Measurements from ENCODE around the gene AKAP13. TPM values are rescaled to one million over a fixed set of nuclear protein-coding genes. Genes with fewer than 3 reads are reported as not detected.
"Not testable (repeated sequence)": the region's sequence is repeated elsewhere in the genome, so short reads cannot be mapped to it uniquely, and the experiment has no call there.

AKAP13 gene, protein sequence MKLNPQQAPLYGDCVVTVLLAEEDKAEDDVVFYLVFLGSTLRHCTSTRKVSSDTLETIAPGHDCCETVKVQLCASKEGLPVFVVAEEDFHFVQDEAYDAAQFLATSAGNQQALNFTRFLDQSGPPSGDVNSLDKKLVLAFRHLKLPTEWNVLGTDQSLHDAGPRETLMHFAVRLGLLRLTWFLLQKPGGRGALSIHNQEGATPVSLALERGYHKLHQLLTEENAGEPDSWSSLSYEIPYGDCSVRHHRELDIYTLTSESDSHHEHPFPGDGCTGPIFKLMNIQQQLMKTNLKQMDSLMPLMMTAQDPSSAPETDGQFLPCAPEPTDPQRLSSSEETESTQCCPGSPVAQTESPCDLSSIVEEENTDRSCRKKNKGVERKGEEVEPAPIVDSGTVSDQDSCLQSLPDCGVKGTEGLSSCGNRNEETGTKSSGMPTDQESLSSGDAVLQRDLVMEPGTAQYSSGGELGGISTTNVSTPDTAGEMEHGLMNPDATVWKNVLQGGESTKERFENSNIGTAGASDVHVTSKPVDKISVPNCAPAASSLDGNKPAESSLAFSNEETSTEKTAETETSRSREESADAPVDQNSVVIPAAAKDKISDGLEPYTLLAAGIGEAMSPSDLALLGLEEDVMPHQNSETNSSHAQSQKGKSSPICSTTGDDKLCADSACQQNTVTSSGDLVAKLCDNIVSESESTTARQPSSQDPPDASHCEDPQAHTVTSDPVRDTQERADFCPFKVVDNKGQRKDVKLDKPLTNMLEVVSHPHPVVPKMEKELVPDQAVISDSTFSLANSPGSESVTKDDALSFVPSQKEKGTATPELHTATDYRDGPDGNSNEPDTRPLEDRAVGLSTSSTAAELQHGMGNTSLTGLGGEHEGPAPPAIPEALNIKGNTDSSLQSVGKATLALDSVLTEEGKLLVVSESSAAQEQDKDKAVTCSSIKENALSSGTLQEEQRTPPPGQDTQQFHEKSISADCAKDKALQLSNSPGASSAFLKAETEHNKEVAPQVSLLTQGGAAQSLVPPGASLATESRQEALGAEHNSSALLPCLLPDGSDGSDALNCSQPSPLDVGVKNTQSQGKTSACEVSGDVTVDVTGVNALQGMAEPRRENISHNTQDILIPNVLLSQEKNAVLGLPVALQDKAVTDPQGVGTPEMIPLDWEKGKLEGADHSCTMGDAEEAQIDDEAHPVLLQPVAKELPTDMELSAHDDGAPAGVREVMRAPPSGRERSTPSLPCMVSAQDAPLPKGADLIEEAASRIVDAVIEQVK (N-terminal part only)
- 322 TPM for total RNA-seq
- long read RNA-seq, partial matches to known transcripts: 26 of 95 reads
- long read RNA-seq, other reads (novel, unspliced or antisense): 68 of 95 reads

DNA sequence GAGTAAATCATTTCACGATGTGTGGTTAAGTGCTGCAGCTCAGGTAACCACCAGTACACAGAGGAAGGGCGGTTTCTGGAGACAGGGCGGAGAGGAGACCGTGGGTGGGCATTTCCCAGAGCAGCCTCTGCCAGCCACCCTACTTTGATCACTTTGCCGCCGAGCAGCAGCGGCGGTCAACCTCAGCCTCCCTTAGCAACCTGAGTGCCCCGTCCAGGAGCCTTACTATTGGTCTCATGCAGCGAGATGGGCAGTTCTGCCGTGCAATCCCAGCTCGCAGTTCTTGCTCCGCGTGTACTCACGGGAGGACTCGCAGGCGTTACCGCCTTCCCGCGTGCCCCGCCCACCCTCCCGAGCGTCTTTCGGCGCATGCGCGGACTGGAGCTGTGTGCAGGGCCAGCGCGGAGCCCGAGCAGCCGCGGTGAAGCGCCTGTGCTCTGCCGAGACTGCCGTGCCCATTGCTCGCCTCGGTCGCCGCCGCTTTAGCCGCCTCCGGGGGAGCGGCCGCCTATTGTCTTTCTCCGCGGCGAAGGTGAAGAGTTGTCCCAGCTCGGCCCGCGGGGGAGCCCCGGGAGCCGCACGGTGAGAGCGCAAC, at the start of gene AKAP13:
TSS of gene AKAP13 (plus strand) at position 387 of the 595 bp plus-strand sequence. CDS start 105,118 bp downstream, outside the sequence.
- intact Hi-C loops (cut with DNase I): loop anchor here (10.0 kb wide), 1 partner anchor 194 kb away; no protein-coding TSS in a partner anchor
- DNase-seq: peak; percentile 99
- ATAC-seq (ENCODE audit: poor library complexity): peak; percentile 95

DNA sequence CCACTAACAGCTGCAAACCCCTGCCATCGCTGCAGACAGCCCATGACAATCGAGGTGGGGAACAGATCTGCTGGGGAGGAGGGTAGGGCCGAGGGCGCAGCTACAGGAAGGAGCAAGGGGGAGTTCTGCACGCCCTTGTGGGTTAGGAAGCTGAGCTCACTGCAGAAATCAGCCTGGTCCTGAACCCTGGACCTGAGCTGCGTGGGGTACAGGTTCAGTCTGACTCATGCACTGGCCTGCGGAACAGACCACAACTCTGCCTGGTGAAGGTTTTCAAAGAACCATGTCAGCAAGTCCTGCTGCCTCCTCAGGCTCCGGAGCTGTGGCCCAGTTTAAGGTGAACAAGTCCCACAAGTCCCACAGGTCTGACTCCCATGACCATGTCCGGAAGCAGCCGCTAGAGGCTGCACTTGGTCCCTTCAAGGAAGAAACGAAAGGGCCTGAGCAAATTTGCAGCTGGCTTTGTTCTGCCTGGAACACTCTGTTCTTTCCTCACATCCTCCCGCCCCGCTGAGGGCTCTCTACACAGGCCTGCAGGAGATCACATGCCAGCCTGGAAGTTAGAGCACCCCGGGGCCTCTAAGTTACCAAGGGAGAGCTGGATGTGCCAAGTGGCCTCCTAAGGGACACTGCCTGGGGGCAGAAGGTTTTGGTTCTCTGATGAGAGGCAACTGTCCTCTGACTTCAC, 49.4 kb upstream of the AKAP13 start:
- peak; percentile 94 for DNase-seq
- intact Hi-C loops (cut with DNase I): no loop called here
- ATAC-seq (ENCODE audit: poor library complexity): peak; percentile 92

DNA sequence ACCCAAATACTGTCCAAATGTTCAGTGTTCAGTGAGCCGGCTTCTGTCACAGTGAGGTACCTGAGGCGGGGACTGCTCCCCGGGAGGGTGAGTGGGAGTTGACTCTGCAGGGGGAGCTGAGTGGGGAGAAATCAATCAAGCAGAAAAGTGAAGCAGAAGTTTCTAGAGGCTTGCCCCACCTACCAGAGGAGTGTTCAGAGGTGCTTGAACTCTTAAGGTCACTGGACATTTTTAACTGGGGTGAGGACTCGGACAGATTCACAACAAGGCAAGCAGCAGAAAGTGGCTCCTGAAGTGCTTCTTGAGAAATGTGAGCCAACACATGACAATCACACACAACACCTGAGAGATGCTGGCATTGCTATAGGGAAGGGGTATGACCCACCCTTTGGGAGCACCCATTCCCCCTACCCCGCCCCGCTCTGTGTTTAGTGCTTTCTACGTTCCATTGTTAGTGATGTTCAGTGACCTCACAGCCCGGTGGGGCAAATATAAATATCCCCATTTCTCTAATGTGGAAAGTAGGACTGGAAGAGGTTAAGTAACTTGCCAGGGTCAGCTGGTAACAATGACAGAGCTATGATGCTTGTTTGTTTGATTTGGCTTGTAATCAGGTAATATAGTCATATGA, 48.6 kb upstream of the AKAP13 start:
- DNase-seq: no peak
- ATAC-seq (ENCODE audit: poor library complexity): peak; percentile 11
- intact Hi-C loops (cut with DNase I): no loop called here

DNA sequence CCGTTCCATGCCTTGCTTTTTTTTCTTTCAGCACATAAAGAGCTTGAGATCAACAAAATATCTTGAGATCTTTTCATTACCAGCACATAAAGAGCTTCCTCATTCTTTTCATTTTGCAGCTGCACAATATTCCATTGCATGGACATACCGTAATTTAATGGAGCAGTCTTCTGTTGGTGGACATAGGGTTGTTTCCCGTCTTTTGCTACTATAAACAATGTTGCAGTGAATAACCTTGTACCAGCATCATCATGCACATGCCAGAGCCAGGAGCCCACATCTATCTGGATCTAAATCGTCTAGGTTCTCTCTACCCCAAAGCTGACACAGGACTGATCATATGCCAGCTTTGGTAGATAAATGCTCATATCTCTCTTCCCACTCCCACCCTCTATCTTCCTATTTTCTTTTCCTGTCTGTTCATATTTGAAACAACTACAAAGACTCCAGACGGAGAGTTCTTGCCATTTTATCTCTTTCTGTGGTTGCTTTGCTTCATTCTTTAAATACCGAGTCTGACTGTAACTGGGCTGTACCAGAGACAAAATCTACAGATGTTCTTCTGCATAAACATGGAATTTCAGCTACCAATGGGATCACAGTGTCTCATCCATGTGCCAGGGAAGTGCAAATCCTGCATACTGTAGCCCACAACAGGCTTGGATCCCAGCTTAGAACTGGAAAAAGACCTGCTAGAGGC, 47.1 kb upstream of the AKAP13 start:
- DNase-seq (no peak), ATAC-seq (ENCODE audit: poor library complexity) (no peak)
- intact Hi-C loops (cut with DNase I): no loop called here

DNA sequence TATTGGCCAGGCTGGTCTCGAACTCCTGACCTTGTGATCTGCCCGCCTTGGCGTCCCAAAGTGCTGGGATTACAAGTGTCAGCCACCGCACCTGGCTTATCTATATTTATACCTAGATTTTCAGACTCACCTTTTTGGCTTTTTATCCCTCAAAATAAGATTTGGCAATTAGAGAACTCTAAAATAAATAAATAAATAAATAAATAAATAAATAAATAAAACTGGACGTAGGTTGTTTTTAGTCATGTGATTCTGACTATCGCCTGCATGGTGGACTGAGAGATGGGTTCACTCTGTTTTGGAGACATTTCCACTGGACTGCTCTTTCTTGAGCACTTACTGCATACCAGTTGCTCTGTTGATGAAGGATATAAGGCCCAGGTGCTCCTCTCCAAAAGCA, 46.2 kb upstream of the AKAP13 start:
- ATAC-seq (ENCODE audit: poor library complexity): no peak
- no peak for DNase-seq
- intact Hi-C loops (cut with DNase I): no loop called here

DNA sequence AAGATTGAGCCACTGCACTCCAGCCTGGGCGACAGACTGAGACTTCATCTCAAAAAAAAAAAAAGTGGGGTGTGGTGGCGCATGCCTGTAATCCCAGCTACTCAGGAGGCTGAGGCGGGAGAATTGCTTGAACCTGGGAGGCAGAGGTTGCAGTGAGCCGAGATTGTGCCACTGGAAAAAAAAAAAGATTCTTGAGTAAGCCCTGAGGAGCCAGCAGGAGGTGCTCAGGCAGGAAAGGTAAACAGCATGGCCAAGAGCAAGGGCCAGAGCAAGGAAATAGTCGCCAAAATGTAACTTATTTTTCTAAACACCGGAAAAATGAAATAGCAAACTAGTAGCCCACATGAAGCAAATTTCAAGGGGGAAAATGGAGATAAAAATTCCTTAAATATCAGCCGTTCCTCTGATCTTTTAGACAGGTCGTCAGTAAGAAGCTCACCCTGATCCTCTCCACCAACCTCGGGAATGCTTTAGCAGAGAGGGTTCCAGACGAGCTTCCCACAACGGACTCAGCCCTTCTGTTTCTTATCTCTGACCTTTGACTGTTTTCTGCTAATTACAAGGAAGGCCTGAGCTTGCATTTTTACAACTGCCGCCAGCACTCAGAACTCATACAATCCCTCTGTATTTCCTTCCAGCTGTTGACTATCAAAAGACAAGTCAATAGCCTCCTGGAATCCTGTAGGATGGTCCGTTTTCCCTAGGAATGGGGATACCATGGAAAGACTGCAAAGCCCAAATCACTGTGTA, 45.0 kb upstream of the AKAP13 start:
- DNase-seq (no peak), ATAC-seq (ENCODE audit: poor library complexity) (no peak)
- intact Hi-C loops (cut with DNase I): no loop called here

DNA sequence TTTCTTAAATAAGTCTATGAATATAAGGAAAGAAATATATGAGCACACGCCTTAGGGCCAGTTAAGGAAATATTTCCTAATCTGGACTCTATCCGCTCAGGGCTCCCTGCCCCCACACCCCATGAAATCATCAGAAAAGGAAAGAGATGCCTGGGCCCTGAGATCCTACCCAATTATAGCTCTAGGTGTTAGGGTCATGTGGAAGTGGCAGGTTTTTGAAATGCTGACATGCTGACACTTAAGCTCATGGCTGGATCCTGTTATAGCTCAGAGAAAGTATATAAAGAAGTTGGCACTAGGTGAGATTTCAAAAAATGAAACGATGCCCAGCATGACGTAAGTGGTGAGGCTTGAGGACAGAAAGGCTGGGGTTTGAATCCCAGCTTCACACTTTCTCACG, 43.5 kb upstream of the AKAP13 start:
- DNase-seq: no peak
- ATAC-seq (ENCODE audit: poor library complexity): peak; percentile 90
- intact Hi-C loops (cut with DNase I): no loop called here

DNA sequence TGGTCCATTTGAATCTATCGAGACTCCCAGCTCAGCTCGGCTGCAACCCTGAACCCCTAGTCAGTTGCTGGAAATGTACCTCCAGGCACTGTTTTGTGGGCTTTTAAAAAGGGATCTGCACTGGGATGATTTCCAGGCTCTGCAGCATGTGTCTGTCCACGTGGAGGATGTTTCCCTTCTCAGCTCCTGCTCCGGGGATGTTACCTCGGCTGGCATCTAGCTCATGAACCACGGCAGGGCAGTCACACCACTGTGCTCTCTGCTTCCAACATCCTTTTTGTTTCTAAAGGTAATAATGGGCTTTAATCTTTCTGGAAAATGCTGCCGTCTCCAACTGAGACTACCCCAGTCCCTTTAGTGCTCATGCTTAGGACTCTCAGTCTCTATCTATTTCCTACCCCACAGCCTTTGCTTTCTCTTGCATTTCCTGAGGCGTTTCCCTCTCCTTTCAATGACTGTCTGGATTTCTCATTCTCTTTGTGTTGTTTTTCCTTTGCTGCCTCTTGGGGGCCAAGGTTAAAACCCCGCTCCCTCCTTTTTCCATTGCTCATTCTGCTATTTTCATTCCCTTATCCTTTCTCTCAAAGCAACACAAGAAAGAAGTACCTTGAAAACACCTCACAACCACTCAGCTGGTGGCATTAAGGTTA, 42.9 kb upstream of the AKAP13 start:
- ATAC-seq (ENCODE audit: poor library complexity) (peak; percentile 57), DNase-seq (no peak)
- intact Hi-C loops (cut with DNase I): no loop called here

DNA sequence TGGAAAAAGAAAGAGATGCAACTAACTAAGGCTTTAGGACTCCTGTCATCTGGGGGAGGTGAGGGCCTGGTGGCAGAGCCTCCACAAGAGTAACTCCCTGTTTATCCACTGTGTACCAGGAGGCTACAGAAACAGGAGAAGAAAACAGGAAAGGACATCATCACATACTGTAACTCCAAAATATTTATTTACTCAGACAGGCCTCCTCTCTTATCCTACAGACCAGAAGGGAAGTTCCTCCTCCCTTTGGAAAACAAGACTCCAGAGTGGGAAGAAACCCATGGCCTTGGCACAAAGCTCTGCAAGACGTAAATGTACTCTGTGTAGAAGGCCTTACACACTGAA, 40.1 kb upstream of the AKAP13 start:
- DNase-seq (no peak), ATAC-seq (ENCODE audit: poor library complexity) (no peak)
- intact Hi-C loops (cut with DNase I): no loop called here

DNA sequence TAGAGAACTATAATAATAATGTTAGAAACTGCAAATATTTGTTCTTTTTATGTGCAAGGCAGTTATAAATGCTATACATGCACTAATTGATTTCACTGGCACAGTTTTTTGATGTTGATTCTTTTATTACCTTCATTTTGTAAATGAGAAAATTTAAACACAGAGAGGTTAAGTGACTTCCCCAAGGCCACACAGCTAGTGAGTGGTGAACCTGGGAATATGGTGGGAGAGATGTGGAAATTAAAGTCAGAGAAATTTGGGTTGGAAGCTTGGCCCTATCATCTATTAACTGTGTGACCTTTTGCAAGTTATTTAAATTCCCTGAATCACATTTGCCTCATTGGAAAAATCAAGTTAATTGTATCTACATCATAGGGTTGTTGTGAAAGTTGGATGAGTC, 39.6 kb upstream of the AKAP13 start:
- intact Hi-C loops (cut with DNase I): no loop called here
- DNase-seq (no peak), ATAC-seq (ENCODE audit: poor library complexity) (no peak)

DNA sequence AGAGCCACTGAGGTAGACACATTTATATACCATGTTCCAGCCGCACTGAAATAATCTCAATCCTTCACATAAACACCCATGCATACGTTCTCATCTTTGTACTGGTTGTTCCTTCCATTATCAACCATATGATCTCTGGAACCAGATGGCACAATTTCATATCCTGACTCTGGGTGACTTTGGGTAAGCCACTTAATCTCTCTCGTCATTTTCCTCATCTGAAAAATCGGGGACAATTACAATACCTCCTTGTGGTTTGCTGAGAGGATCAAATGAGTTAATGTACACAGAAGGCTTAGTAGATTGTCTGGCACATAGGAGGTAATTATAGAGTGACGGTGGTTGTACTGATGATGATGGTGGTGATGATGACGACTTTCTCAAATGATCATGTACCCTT, 38.2 kb upstream of the AKAP13 start:
- ATAC-seq (ENCODE audit: poor library complexity); intact Hi-C loops (cut with DNase I); DNase-seq: not testable (repeated sequence)

DNA sequence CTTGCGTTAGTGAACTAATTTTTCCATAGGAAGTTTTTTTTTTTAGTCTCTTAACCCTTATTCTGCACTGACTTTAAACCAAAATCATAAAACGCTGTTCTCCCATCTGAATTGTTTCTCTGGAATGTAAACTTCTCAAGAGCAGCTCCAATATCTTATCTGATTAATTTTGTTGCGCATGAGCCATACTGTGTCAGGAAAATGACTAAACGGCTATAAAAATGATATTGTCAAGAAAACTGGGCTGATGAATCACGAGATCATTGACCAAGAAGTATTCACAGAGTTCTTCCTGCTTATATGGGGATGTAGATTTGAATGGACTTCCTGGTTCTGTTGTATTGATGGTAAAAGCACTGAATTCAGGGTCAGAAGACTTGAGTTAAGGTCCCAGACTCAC, 37.0 kb upstream of the AKAP13 start:
- ATAC-seq (ENCODE audit: poor library complexity); intact Hi-C loops (cut with DNase I); DNase-seq: not testable (repeated sequence)

DNA sequence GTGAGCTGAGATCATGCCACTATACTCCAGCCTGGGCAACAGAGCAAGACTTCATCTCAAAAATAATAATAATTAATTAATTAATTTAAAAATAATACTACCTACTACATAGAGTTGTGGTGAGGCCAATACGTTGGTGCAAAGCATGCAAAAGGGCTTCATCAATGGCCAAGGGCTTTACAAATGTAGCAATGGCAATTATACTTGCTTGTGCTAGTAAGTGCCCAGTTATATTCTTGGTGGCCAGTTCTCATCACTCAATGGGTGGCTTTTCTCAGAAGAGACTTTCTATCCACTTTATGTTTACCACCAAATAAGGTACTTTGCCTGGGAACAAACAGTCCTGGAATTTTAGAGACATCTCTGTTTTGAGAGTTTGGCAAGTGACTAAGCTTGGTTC, 36.2 kb upstream of the AKAP13 start:
- intact Hi-C loops (cut with DNase I); ATAC-seq (ENCODE audit: poor library complexity): not testable (repeated sequence)

DNA sequence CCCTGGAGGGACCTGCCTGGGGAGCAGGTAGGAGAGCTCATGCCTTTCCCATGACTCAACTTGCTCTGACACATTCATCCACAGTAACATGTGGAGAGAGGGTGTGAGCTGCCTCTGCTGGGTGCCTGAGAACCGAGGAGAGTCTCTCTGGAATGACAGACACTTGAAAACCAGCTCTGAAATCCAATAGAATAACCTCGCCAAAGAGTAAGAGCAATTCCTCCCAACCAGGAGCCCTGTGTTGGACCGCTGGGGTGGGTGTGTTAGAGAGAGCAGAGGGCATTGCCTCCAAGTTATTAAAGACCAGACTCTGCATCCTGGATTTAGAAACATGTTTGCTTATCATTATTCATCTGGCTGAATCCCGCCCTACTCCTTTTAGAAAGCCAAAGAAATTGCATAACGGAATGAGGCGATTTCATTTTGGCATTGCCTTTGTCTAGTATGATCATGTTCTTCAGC, 35.7 kb upstream of the AKAP13 start:
- intact Hi-C loops (cut with DNase I): not testable (repeated sequence)
- ATAC-seq (ENCODE audit: poor library complexity) (peak; percentile 36), DNase-seq (peak; percentile 57)

More for the DNA sequence above, 36.2 kb upstream of the AKAP13 start:
- DNase-seq: not testable (repeated sequence)

DNA sequence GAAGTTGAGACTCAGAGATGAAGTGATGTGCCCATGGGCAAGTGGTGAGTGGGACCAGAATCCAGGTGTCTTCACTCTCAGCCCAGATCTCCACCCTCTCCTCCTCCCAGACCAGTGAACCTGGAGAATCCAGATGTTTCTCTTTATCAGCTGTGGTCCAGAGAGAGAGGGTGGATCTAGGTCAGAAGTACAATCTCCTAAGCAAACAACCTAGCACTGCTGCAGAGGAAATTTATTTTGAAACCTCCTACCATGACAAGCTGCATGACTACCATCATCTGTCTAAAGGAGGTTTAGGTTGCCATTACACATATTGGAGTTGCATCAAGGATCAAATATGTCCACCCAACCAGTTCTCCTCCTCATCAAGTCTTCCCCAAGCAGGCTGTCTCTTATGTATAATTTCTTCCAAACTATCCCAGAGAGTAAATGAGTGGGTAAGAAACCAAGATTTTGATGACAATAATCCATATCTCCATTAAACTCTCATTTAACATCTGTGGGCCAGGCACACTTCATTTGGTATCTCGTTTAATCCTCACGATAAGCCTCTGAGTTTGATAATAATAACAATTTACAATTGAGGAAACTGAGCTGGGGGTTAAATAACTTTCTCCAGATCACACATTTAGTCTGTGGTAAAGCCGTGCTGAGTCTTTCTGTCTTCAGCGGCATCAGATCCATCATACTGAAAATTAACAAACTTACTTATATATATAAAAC, 35.0 kb upstream of the AKAP13 start:
- ATAC-seq (ENCODE audit: poor library complexity); intact Hi-C loops (cut with DNase I); DNase-seq: not testable (repeated sequence)
